DLD1 (cell line): Measurements from ENCODE around the gene MARCHF2.
"Not testable (repeated sequence)": the region's sequence is repeated elsewhere in the genome, so short reads cannot be mapped to it uniquely, and the experiment has no call there.

Experiments used
- in situ Hi-C: cut with HindIII; loops from 2 replicates; pipeline ENCODE4 v1.10.0; 2017; ENCODE audit warnings: low sequenced_read_pairs

The MARCHF2 gene

GRCh38 chr19:8412783-8413628, at the start of gene MARCHF2:
Gene MARCHF2, plus strand, starts transcription at chr19:8413305. Its CDS starts 8,536 bp downstream, at chr19:8421841.
- in situ Hi-C loops = no loop called here

- in situ Hi-C loops = no loop called here
These were observed 49.0 kb upstream of the MARCHF2 start, which contains the start of gene ANGPTL4 for GRCh38 chr19:8363803-8364771. Gene ANGPTL4, plus strand, starts transcription at chr19:8364155. Its CDS starts 167 bp downstream, at chr19:8364322.

GRCh38 chr19:8366121-8366581, 47.0 kb upstream of the MARCHF2 start:
- in situ Hi-C loops = no loop called here

GRCh38 chr19:8366961-8367326, 46.2 kb upstream of the MARCHF2 start:
- in situ Hi-C loops = no loop called here

- in situ Hi-C loops = no loop called here
These were observed 45.6 kb upstream of the MARCHF2 start for GRCh38 chr19:8367327-8368001.

- in situ Hi-C loops = no loop called here
These were observed 42.7 kb upstream of the MARCHF2 start for GRCh38 chr19:8370176-8371010.

GRCh38 chr19:8371011-8371804, 41.9 kb upstream of the MARCHF2 start:
- in situ Hi-C loops = no loop called here

- in situ Hi-C loops = no loop called here
These were observed 39.0 kb upstream of the MARCHF2 start for GRCh38 chr19:8373867-8374813.

GRCh38 chr19:8375766-8376165, 37.3 kb upstream of the MARCHF2 start:
- in situ Hi-C loops = not testable (repeated sequence)

- in situ Hi-C loops = not testable (repeated sequence)
These were observed 36.6 kb upstream of the MARCHF2 start for GRCh38 chr19:8376373-8376974.

GRCh38 chr19:8377598-8377997, 35.5 kb upstream of the MARCHF2 start:
- in situ Hi-C loops = no loop called here

GRCh38 chr19:8379156-8379891, 33.8 kb upstream of the MARCHF2 start:
- in situ Hi-C loops = not testable (repeated sequence)

GRCh38 chr19:8384569-8384968, 28.5 kb upstream of the MARCHF2 start:
- in situ Hi-C loops = not testable (repeated sequence)

- in situ Hi-C loops = not testable (repeated sequence)
These were observed 28.0 kb upstream of the MARCHF2 start for GRCh38 chr19:8385103-8385502.

- in situ Hi-C loops = not testable (repeated sequence)
These were observed 27.5 kb upstream of the MARCHF2 start for GRCh38 chr19:8385566-8385965.

GRCh38 chr19:8386419-8386818, 26.7 kb upstream of the MARCHF2 start:
- in situ Hi-C loops = not testable (repeated sequence)

GRCh38 chr19:8386990-8387389, 26.1 kb upstream of the MARCHF2 start:
- in situ Hi-C loops = no loop called here
